ENCODE results near the gene TTC3. TPM values are rescaled to one million over a fixed set of nuclear protein-coding genes. Genes with fewer than 3 reads are reported as not detected.

Gene TTC3
- polyA plus RNA-seq, 1 donor = 233 TPM

GRCh38 chr21:37223804-37224345 lies 150.8 kb downstream of the TTC3 start:
- no peak for DNase-seq

DNA sequence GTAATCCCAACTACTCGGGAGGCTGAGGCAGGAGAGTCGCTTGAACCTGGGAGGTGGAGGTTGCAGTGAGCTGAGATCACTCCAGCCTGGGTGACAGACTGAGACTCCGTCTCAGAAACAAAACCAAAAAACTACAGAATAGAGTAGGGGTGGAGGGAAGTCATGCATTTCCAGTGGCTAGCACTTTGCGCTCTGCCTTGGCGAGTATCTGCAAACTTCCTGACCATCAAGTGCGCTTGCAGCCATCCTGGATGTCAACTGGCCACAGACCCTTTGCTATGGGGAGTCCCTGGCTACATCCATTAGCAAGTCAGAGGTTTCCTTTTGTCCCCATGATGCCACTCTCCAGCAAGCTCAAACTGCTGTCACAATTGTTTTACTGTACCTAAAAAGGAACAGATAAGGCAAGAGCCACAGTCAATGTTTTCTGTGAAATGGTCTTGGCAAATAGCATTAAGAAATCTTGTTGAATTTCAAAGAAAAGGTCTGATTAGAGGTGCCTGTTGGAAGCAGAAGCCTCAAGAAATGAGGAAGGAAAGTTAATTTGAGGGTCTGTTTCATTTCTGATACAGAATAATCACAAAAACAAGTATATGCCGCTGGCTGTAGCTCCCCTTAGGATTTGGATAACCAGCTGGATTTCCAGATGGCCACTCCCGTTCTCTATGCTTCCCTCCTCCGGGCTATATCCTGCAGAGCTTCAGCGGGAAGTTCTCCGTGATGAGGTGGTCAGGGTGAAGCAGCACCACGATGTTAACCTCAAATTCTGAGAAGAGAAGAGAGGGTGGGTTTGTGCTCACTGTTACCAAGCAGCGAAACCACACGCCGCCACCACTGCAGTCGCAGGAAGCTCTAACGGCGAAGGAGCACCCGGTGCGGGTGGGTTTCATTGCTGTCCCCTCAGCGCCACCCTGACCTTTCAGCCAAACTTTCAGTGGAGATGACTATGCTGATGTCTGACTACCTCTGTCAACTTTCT lies 152.1 kb downstream of the TTC3 start:
- DNase-seq = no peak

GRCh38 chr21:37226041-37226920 lies 153.2 kb downstream of the TTC3 start:
- no peak for DNase-seq

GRCh38 chr21:37227071-37228002 lies 154.3 kb downstream of the TTC3 start:
- DNase-seq = no peak

- no peak for DNase-seq
Observed at GRCh38 chr21:37228003-37228400, 154.9 kb downstream of the TTC3 start.

DNA sequence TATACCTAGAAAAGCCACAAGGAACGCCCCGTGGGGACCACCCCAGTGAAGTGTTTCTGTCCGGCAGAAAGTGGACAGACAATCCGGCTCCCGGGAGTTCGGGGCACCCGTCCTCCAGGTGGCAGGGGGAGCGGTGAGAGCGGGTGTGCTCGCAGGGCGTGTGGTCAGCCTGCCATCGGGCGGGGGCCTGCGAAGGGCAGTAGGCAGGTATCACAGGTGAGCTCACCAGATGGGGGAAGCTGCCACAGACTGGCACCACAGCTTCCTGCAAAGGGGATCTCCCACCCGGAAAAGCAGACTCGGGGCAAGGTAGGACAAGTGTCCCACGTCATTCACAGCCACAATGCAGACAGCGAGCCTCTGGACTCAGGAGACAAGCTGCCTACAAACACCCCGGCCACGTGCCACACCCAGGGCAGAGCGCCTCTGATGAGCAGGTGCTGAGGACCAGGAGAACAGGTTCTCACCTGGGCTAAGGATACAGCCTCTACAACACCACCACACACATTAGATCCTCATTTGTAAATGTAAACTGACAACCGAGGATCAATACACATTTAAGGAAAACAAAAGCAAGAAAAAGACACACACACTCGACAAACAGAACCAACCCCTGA lies 157.7 kb downstream of the TTC3 start:
- DNase-seq = no peak

- no peak for DNase-seq
Observed at GRCh38 chr21:37231249-37231645, 158.2 kb downstream of the TTC3 start.

- no peak for DNase-seq
Observed at GRCh38 chr21:37231671-37232070, 158.6 kb downstream of the TTC3 start.

DNA sequence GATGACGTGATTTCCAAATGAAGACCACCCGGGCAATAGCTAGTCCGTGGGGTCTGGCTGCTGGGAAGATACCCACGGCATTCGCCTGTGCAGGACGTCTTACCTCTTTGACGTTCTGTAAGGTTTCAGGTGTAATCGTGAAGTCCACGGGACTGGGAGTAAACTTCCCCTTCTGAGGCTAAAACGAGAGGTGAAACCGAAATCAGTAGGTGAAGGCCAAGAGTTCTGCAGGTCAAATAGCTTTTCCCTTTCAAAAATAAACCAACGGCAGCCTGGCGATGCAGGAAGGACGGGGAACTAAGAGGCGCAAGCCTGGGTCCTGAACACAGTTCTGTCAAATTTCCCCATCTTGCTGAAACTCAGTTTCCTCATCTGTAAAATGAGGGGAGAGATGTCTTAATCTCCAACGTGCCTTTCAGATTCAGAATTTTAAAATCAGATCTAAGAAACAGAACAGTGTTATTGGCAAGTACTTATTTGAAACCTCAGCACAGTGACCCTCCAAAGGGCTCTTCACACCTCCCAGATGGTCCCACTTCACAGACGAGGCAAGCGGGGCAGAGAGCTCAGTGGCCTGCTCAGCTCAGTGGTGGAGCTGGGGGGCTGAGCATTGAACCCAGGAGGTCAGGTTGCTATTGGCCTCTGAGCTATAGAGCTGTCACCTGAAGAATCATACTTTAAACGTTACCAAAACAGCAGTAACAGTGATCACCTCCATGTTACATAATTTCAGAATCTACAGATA lies 159.4 kb downstream of the TTC3 start:
- no peak for DNase-seq

DNA sequence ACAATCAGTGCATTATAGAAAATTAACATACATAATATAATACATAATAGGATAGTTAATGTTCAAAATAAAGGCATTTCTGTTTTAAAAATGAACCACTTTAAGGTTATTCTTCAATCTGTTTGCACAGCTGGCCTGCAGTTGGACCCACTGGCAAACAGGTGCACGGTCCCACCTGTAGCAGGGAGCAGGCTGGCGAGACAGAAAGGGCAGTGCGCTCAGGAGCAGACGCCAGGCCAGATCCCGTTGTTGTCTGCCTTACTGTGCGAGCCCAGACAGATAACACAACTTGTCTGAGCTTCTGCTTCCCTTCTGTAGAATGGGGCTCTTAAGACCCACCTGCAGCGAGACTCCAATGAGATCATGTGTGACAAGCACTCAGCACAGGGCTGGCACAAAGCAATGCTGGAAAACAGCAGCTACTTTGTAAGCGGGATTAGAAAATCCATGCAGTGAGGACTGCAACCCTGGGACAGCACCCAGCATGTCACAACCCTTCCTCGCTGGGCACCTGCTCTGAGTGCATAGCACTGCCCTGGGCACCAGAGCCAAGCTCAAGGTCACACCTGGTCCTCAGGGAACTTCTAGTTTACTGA lies 160.6 kb downstream of the TTC3 start:
- no peak for DNase-seq

DNA sequence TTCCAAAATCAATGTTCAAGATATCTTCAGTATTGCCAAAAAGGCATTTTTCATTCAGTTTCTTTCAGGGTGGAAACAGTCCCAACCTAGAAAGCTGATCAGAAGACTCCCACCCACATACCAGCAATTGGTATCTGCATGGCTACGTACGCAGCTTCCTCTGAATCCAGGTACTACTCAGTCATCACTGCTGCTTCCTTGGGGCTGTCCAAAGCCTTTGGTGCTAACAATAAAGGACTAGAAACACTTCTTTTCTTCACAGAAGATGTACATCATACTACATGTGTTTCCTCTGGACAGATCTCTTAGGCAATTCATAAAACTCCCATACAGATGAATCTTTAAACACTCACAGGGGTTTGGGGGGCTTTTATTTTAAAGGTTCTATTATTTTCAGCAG lies 164.3 kb downstream of the TTC3 start:
- no peak for DNase-seq

DNA sequence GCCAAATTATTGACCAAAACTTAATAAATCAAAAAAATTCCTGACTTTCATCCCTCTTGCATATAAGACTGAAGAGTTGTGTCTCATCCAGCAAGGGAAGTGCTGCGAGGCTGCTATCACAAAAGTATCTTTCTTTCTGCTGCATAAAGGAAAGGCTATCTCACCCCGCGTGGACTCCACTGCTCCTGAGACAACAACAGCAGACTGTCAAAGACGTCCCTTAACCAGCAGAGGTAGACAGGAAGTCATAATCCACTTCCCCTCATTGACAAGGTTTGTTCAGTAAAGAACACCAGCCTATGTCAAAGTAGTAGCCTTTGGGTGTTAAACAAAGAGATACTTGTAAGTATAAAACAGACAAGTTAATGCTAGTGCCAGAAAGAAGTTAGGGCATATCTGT lies 164.7 kb downstream of the TTC3 start:
- DNase-seq = no peak

DNA sequence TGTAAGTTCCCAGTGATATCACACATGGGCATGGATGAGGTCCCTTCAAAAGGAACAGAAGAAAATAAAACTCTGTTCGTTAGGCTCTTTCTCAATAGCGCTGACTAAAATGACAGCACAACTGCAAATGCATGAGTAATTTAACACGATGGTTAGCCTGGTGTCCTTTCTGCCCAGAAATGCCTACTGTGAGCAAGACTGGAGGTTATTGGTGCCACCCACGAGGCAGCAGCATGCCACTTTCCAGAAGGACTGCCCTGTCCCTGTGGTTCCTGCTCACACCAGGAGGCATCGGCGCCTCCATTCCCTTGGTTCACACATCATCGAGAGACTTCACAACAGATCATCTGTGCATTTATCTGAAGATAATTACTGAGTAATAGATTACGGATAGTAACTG lies 167.9 kb downstream of the TTC3 start:
- no peak for DNase-seq

DNA sequence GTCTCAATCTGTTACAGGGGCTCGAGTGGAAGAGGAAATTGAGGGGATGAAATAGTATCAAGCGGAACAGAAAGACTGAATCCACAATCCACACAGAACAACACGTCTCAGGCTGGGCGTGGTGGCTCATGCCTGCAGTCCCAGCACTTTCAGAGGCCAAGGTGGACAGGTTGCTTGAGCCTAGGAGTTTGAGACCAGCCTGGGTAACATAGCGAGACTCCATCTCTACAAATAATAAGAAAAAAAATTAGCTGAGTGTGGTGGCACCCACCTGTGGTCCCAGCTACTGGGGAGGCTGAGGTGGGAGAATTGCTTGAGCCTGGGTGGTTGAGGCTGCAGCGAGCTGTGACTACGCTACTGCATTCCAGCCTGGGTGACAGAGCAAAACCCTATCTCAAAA lies 168.4 kb downstream of the TTC3 start:
- DNase-seq = no peak

DNA sequence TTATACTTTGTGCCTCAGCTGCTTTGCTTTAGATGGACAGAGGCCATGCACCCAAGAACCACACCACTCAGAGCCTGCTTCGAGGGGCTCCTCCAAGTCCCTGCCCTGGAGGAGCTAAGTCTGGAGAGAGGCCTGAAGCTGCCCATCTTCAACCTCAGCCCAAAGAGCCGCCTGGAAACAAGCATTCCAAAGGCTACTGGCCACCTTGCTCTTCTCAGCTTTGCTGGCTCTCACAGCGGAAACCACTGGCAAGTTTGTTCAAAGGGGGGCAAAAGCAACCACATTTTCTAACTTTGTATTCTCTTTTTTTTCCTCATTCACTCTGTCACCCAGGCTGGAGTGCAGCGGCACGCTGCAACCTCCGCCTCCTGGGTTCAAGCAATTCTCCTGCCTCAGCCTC lies 170.9 kb downstream of the TTC3 start:
- DNase-seq = no peak

- no peak for DNase-seq
Observed at GRCh38 chr21:37244501-37245095, 171.5 kb downstream of the TTC3 start.

GRCh38 chr21:37245151-37245550 lies 172.1 kb downstream of the TTC3 start:
- DNase-seq = no peak

GRCh38 chr21:37248298-37248697 lies 175.2 kb downstream of the TTC3 start:
- DNase-seq = no peak

GRCh38 chr21:37249112-37249904 lies 176.3 kb downstream of the TTC3 start:
- DNase-seq = no peak

All from left kidney (tissue), 2 donors.